Measurements from ENCODE around the gene DHDDS.
"Not testable (repeated sequence)": the region's sequence is repeated elsewhere in the genome, so short reads cannot be mapped to it uniquely, and the experiment has no call there.

Gene DHDDS

DNA sequence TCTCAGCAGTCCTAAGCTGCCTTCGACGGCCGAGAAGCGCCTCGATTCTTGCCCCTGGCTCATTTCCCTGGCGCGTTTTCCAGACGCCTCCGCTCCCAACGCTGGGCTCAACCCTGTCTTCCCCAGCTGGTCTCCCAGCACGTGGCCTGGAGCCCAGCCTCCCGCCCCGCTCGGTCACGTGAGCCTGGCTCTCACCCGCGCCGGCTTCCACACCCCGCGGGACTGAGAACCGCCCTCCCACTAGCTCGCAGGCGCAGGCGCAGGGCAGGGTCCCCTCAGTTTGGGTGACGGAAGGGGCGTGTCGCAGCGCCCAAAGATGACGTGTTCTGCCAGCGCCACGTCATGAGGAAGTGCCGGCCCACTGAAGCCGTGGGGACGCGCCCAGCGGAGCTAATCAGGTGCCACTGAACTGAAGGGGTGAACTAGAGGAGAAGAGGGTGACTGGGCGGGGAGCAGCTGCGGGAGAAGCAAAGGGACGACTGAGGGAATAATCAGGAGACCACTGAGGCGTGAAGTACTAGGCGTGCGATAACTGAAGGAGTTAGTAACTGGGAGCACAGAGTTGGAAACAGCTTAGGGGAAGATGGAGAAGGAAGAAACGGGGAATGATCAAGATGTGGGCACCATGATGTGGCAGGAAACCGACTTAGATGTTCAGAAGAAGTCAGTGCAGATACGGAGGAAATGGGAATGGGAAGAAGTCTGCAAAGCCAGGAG is at the start of gene DHDDS:
Gene DHDDS, plus strand, starts transcription at position 343 of the 717 bp plus-strand sequence. CDS start 625 bp downstream, outside the sequence.
- DNase-seq (ENCODE audit: low spot score in 2 of 2): peak; percentile 96 to 98
- in situ Hi-C loops (cut with MboI; ENCODE audit: low sequenced_read_pairs): no loop called here
- Histone ChIP-seq H3K27me3 (ENCODE audit: low read depth) (no peaks in the 10 kb centered on the region), H3K36me3 (replicated peaks) (peaks cover 10% of the 10 kb centered on the region), H3K9me3 (no peaks in the 10 kb centered on the region), H3K4me1 (peaks cover 22% of the 10 kb centered on the region), H3K4me3 (peak within 1 kb of the TSS; percentile 71)

GRCh38 chr1:26384076-26384475 is 48.0 kb upstream of the DHDDS start:
- no peaks in the 10 kb centered on the region for H3K36me3 ChIP-seq (replicated peaks)
- no peaks in the 10 kb centered on the region for H3K4me1 ChIP-seq
- H3K9me3 ChIP-seq: no peaks in the 10 kb centered on the region
- no peak for DNase-seq (ENCODE audit: low spot score in 2 of 2)
- in situ Hi-C loops (cut with MboI; ENCODE audit: low sequenced_read_pairs): no loop called here
- no peaks in the 10 kb centered on the region for H3K27me3 ChIP-seq (ENCODE audit: low read depth)
- H3K4me3 ChIP-seq: no peak overlapping the region

- H3K9me3 ChIP-seq; H3K36me3 ChIP-seq (replicated peaks); H3K4me1 ChIP-seq; DNase-seq (ENCODE audit: low spot score in 2 of 2); H3K27me3 ChIP-seq (ENCODE audit: low read depth); in situ Hi-C loops (cut with MboI; ENCODE audit: low sequenced_read_pairs); H3K4me3 ChIP-seq: not testable (repeated sequence)
Measured at GRCh38 chr1:26385063-26385462, 47.1 kb upstream of the DHDDS start.

DNA sequence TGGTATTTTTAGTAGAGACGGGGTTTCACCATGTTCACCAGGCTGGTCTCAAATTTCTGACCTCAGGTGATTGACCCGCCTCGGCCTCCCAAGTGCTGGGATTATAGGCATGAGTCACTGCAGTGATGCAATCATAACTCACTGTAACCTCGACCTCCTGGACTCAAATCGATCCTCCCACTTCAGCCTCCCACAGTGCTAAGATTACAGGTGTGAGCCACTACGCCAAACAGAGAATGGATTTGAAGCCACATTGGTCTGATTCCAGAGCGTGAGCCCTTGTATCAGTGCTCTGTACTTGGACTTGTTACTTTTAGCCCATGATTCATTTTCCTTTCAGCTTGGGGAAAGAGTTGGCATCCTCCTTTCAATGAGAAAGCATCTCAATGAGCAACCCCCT is 44.7 kb upstream of the DHDDS start:
- no peak overlapping the region for H3K4me3 ChIP-seq
- H3K4me1 ChIP-seq: no peaks in the 10 kb centered on the region

DNA sequence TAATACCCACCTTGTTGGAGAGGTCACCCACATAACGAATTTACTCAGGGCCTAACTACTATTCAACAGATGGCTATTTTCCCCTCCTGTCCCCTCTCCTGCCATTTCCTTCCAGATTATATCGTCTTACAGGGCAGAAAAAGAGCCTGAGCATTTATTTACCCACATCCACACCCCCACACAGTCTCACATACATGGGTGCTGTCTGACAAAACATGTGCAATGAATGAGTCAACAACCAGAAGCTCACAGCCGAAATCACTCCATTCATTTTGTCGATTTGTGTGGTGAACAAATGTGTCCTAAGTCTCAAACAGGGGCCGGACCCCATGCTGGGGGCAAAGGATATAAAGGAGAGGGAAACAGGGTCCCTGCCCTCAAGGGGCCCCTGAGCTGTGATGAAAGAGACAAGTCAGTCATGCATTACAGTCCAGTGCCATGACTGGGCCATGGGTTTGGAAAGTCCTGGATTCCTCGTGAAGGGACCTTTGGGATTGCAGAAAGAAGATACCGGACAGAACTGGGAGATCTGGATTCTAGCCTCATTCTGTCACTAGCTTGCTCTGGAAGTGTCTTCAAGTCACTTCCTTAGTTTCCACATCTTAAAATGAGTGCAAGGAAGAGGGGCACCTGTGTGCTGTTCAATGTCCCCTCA is 43.2 kb upstream of the DHDDS start:
- Histone ChIP-seq H3K4me3 (no peak overlapping the region), H3K36me3 (replicated peaks) (no peaks in the 10 kb centered on the region), H3K27me3 (ENCODE audit: low read depth) (no peaks in the 10 kb centered on the region), H3K4me1 (no peaks in the 10 kb centered on the region), H3K9me3 (no peaks in the 10 kb centered on the region)
- in situ Hi-C loops (cut with MboI; ENCODE audit: low sequenced_read_pairs): no loop called here
- no peak for DNase-seq (ENCODE audit: low spot score in 2 of 2)

More for the DNA sequence above, 44.7 kb upstream of the DHDDS start:
- Histone ChIP-seq H3K9me3 (no peaks in the 10 kb centered on the region), H3K27me3 (ENCODE audit: low read depth) (no peaks in the 10 kb centered on the region), H3K36me3 (replicated peaks) (no peaks in the 10 kb centered on the region)
- no peak for DNase-seq (ENCODE audit: low spot score in 2 of 2)
- in situ Hi-C loops (cut with MboI; ENCODE audit: low sequenced_read_pairs): no loop called here

DNA sequence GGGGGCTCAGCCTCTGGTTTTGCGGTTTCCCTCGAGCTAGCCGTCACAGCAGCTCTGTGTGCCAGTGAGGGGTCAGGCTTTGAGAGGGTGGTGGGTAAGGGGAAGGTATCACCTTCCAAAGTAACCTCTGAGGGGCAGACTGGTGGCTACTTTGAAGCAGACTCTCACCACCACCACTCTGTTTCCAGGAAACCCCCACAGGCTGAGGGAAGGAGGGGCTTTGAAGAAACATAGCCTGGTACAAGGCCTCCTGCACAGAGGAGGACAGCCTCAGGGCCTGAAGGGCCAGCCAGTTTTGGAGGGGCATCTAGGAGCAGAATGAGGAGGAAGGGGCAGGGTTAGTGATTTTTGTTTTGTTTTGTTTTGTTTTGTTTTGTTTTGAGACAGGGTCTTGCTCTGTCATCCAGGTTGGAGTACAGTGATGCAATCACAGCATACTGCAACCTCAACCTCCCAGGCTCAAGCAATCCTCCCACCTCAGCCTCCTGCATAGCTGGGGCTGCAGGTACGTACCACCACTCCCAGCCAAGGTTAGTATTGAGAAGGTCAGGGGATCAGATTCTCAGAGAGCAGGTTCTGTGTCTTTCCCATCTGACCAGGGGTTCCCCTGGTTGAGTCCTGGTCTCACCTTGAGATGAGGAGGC is 42.4 kb upstream of the DHDDS start:
- no peaks in the 10 kb centered on the region for H3K36me3 ChIP-seq (replicated peaks)
- H3K27me3 ChIP-seq (ENCODE audit: low read depth): no peaks in the 10 kb centered on the region
- H3K4me3 ChIP-seq: no peak overlapping the region
- H3K9me3 ChIP-seq: no peaks in the 10 kb centered on the region
- no peaks in the 10 kb centered on the region for H3K4me1 ChIP-seq
- in situ Hi-C loops (cut with MboI; ENCODE audit: low sequenced_read_pairs): no loop called here
- DNase-seq (ENCODE audit: low spot score in 2 of 2): no peak

- H3K4me1 ChIP-seq: no peaks in the 10 kb centered on the region
- H3K4me3 ChIP-seq: no peak overlapping the region
- no peaks in the 10 kb centered on the region for H3K9me3 ChIP-seq
- DNase-seq (ENCODE audit: low spot score in 2 of 2): peak in 1 of 2 experiments; percentile 24
- no peaks in the 10 kb centered on the region for H3K36me3 ChIP-seq (replicated peaks)
- in situ Hi-C loops (cut with MboI; ENCODE audit: low sequenced_read_pairs): no loop called here
- no peaks in the 10 kb centered on the region for H3K27me3 ChIP-seq (ENCODE audit: low read depth)
Measured at GRCh38 chr1:26391450-26391849, 40.7 kb upstream of the DHDDS start.

GRCh38 chr1:26395754-26396153 is 36.4 kb upstream of the DHDDS start:
- no peak for DNase-seq (ENCODE audit: low spot score in 2 of 2)
- in situ Hi-C loops (cut with MboI; ENCODE audit: low sequenced_read_pairs): no loop called here
- H3K4me3 ChIP-seq: no peak overlapping the region
- no peaks in the 10 kb centered on the region for H3K36me3 ChIP-seq (replicated peaks)
- no peaks in the 10 kb centered on the region for H3K4me1 ChIP-seq
- H3K9me3 ChIP-seq: no peaks in the 10 kb centered on the region
- no peaks in the 10 kb centered on the region for H3K27me3 ChIP-seq (ENCODE audit: low read depth)

DNA sequence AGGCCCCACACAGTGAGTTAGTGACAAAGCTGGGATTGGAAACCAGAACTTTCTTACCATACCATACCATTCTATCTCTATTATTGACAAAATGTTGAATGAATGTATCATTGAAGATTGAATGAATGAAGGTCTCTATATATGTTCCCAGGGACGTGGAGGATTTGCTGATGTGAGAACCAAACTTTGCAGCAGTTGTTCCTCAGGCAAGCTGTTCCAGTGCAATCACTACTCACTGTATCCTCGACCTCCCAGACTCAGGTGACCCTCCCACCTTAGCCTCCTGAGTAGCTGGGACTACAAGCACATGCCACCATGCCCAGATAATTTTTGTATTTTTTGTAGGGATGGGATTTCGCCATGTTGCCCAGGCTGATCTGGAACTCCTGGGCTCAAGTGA is 33.1 kb upstream of the DHDDS start:
- Histone ChIP-seq H3K36me3 (replicated peaks) (no peaks in the 10 kb centered on the region), H3K4me3 (no peak overlapping the region), H3K4me1 (no peaks in the 10 kb centered on the region), H3K9me3 (no peaks in the 10 kb centered on the region), H3K27me3 (ENCODE audit: low read depth) (peaks cover 8% of the 10 kb centered on the region; the same call in 1 of the 2 replicates)
- no peak for DNase-seq (ENCODE audit: low spot score in 2 of 2)
- in situ Hi-C loops (cut with MboI; ENCODE audit: low sequenced_read_pairs): no loop called here

GRCh38 chr1:26401891-26402290 is 30.2 kb upstream of the DHDDS start:
- Histone ChIP-seq H3K9me3 (no peaks in the 10 kb centered on the region), H3K4me3 (no peak overlapping the region), H3K4me1 (no peaks in the 10 kb centered on the region), H3K27me3 (ENCODE audit: low read depth) (peaks cover 11% of the 10 kb centered on the region; the same call in 1 of the 2 replicates), H3K36me3 (replicated peaks) (no peaks in the 10 kb centered on the region)
- in situ Hi-C loops (cut with MboI; ENCODE audit: low sequenced_read_pairs): no loop called here
- no peak for DNase-seq (ENCODE audit: low spot score in 2 of 2)

DNA sequence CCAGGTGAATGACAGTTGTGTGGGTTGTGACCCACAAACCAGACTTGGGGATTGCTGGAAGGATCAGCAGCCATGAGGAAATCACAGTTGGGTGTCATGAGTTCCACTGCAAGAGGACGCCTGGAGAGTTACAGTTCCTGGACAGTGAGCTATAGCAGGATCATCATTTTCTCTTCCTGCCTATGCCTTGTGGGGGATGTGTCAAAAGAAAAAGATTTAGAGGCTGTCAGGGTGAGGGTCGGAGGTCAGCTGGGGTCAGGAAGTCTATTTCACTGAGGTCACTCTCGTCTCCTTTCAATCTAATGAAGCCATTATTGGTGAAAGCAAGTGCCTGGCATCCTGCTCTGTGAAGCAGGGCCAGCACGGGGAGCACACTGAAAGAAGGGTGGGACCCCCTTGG is 28.5 kb upstream of the DHDDS start:
- no peaks in the 10 kb centered on the region; the same call in 1 of the 2 replicates for H3K4me1 ChIP-seq
- in situ Hi-C loops (cut with MboI; ENCODE audit: low sequenced_read_pairs): no loop called here
- H3K36me3 ChIP-seq (replicated peaks): no peaks in the 10 kb centered on the region
- DNase-seq (ENCODE audit: low spot score in 2 of 2): no peak
- no peaks in the 10 kb centered on the region for H3K9me3 ChIP-seq
- H3K4me3 ChIP-seq: no peak overlapping the region
- H3K27me3 ChIP-seq (ENCODE audit: low read depth): peaks cover 12% of the 10 kb centered on the region

DNA sequence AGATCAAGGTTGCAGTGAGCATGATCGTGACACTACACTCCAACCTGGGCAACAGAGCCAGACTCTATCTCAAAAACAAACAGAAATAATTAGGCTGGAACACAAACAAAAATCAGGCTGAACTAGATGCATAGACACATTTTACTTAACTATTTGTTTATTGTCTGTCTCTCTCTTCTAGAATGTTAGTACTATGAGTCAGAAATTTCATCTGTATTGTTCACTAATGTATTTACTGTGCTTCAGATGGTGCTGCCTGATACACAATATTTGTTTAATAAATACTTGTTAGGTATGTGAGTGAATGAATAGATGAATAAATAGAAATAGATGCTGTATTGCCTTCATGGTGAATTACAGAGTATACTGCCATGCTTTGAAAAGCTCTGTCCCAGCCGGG is 27.5 kb upstream of the DHDDS start:
- in situ Hi-C loops (cut with MboI; ENCODE audit: low sequenced_read_pairs): no loop called here

DNA sequence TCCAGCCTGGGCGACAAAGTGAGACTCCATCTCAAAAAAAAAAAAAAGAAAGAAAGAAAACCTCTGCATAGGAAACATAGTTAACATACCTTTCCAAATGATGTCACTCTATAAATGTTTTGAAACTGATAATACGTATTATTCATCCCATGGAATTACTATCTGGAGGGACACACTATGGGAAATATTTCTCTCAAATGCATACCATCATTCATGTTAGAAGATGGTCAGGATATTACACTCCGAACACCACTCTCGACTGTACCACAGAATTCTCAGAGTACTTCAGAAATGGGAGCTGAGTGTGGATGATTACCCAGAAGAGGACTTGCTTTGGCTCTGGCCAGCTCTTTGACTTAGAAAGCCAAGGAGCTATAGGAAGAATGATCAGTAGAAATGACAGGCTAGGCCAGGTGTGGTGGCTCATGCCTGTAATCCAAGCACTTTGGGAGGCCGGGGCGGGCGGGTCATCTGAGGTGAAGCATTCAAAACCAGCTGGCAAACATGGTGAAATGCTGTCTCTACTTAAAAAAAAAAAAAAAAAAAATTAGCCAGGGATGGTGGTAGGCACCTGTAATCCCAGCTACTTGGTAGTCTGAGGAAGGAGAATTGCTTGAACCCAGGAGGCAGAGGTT is 26.7 kb upstream of the DHDDS start:
- DNase-seq (ENCODE audit: low spot score in 2 of 2): no peak

More for the DNA sequence above, 27.5 kb upstream of the DHDDS start:
- no peaks in the 10 kb centered on the region for H3K9me3 ChIP-seq
- no peaks in the 10 kb centered on the region for H3K36me3 ChIP-seq (replicated peaks)
- no peak for DNase-seq (ENCODE audit: low spot score in 2 of 2)
- no peak overlapping the region for H3K4me3 ChIP-seq
- H3K4me1 ChIP-seq: peaks cover 2% of the 10 kb centered on the region; the same call in 1 of the 2 replicates
- H3K27me3 ChIP-seq (ENCODE audit: low read depth): peaks cover 20% of the 10 kb centered on the region

More for the DNA sequence above, 26.7 kb upstream of the DHDDS start:
- Histone ChIP-seq H3K27me3 (ENCODE audit: low read depth) (peaks cover 20% of the 10 kb centered on the region), H3K4me3 (no peak overlapping the region), H3K4me1 (peaks cover 4% of the 10 kb centered on the region; the same call in 1 of the 2 replicates), H3K36me3 (replicated peaks) (no peaks in the 10 kb centered on the region), H3K9me3 (no peaks in the 10 kb centered on the region)
- in situ Hi-C loops (cut with MboI; ENCODE audit: low sequenced_read_pairs): no loop called here

Data from HAP-1 (cell line).